Stimulated activated CD4-positive, alpha-beta T cell treated with anti-CD3 and anti-CD28 coated beads, TNF-alpha, amount 100 ng/mL, for 1 hour (primary cell): ENCODE data around the gene PRDX2.
"Not testable (repeated sequence)": the region's sequence is repeated elsewhere in the genome, so short reads cannot be mapped to it uniquely, and the experiment has no call there.

Experiments used
- DNase-seq, 3 donors: peaks; one replicate each; pipeline ENCODE4 v3.0.0-alpha.2; 2020; ENCODE audit warnings: low read depth in 3 of 3, low spot score in 1 of 3

The PRDX2 gene

DNA sequence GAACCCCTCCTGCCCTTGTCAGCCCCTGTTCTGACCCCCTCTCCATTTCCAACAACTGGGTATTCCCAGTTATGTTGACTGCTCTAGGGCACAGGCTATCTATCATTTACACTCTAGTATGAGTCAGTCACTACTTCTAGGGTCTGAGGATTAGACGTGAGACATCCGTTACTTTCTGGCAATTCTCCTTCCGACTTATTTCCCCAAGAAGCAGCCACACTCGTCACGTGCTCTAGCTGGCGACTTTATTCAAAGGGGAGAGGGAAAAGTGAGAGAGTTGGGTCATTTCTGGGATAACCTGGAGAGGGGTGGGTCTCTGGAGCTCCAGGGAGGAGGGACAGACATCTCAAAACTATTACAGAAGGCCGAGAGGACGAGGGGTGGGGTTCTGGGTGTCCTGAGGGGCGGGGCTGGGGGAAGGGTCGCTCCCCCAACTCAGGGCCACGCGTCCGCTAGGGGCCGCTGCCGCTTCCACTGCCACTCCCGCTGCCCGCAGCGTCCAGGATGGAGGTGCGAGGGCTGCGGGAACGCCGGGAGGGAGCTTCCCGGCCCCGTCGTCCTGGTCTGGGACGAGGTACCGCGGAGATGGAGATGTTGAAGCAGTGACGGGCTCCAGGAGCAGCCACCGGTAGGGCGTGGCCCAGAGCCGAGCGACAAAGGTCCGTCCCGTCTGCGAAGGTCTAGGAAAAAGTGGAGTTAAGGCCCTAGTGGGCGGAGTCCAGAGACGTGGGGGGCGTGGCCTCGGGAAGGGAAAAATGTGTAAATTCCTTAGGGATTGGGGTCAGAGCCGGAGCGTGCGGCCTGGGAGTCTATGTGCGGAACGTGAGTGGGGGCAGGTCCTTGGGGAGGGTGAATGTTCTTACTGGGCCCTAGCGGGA, 23.9 kb upstream of the PRDX2 start:
- DNase-seq = no peak

DNA sequence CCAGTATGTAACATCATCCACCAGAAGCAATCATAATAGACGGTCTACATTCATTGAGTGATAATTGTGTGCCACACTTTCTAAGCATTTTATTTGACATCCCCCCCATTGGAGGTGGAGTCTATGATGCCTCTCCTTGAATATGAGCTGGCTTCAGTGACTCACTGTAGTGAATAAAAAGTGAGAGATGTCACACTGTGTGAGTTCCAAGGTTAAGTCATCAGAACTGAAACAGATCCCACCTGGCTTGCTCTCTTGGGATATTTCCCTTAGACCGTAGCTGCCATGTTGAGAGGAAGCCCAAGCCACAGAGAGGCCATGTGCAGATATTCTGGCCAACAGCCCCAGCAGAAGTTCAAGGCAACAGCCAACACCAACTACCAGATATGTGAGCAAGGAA, 20.2 kb upstream of the PRDX2 start:
- DNase-seq = no peak

- not testable (repeated sequence) for DNase-seq
These were observed 16.2 kb upstream of the PRDX2 start for GRCh38 chr19:12817810-12818209.

- DNase-seq = not testable (repeated sequence)
These were observed 15.6 kb upstream of the PRDX2 start for GRCh38 chr19:12817188-12817587.

DNA sequence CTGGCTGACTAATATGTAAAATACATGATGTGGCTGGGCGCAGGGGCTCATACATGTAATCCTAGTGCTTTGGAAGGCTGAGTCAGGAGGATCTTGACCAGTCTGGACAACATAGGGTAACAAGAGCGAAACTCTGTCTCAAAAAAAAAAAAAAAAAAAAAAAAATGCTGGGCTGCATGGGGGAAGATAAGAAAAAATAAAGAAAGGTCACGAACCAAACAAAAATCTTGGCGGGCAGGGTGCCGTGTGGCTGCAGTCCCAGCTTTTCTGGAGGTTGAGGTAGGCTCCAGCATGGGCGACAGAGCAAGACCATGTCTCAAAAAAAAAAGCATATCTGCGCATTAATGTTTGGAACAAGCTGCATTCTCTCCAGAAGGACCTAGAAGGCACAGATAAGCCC, 13.5 kb upstream of the PRDX2 start:
- DNase-seq = no peak

GRCh38 chr19:12806242-12807081, 4.9 kb upstream of the PRDX2 start, which contains the start of gene RNASEH2A:
RNASEH2A (plus strand) TSS chr19:12806584; CDS start chr19:12806674, 90 bp downstream.
- peak in 2 of 3 donors; percentile 67 to 75 for DNase-seq

DNA sequence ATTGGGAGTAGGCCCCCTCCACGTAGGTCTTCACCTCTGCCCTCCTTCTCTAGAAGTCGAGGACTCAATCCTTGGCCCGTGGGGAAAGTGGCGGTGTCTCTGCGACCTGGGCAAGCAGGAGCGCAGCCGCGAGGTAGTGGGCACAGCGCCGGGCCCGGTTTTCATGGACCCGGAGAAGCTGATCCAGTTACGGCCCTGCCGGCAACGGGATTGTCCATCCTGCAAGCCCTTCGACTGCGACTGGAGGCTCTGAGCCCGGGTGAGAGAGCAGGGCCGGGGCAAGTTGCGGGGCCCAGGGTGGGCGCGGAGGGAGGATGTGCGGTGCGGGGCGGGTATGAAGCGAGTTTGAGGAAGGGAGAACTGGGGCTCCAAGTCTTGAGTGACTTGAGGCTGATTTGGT, 2.5 kb upstream of the PRDX2 start:
- no peak for DNase-seq

DNA sequence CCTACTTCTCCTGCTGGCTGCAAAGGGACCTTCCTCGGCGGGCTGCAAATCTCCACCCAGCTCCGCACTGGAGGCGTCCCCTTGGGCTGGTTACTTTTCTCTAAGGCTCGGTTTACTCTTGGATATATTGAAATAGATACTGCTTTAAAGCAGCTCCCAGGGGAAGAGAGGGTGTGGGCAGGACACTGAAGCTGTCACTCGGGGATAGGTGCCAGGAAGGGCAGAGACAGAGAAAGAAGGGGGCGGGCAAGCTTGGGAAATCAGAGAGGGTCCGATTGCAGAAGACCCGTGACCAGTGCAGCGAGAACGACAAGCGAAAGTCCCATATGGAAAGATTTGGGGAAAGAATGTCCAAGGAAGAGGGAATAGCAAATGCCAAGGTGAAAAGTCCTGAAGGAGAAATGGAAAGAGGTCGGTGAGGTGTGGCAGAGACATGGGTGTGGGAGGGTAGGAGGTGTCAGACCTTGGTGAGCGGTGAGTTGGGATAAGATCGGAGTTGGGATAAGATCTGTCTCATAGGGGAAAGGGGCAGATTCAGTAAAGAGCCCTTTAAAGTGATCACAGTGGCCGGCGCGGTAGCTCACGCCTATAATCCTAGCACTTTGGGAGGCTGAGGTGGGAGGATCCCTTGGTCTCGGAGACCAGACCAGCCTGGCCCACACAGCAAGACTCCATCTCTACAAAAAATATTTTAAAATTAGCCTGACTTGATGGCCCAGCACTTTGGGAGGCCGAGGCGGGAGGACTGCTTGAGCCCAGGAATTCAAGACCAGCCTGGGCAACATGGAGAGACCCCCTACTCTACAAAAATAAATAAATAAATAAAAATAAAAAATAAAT, 887 bp upstream of the PRDX2 start:
- no peak for DNase-seq

- no peak for DNase-seq
These were observed 606 bp downstream of the PRDX2 start for GRCh38 chr19:12800923-12801465.

GRCh38 chr19:12800466-12800770, 1.2 kb downstream of the PRDX2 start:
- no peak for DNase-seq

DNA sequence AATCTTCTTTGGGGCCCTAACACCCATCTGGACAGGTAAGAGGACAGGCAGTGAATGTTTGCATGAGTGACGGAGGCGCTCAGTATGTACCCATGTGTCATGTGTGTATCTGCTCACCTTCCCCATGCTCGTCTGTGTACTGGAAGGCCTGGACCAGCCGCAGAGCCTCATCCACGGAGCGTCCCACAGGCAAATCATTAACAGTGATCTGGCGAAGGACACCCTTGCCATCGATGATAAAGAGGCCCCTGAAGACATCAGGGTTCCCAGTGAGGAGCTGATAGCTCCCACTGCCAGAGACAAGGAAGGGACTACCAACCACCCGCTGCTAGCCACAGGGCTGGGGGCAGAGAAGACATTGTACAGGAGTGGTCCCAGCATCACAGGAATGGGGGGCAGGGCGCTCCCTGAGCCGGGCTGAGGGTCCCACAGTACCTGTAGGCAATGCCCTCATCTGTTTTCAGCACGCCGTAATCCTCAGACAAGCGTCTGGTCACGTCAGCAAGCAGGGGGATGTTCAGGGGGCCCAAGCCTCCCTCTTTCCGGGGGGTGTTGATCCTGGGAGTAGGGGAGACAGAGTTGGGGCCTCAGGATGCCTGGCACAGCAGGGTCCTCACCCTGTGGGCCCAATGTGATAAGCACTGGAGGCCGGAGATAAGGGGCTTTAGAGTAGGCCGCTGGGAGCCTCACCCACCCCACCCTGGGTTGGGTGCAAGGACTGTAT, 1.7 kb downstream of the PRDX2 start:
- DNase-seq = no peak

GRCh38 chr19:12797607-12798006, 4.0 kb downstream of the PRDX2 start:
- DNase-seq = not testable (repeated sequence)

GRCh38 chr19:12797141-12797587, 4.4 kb downstream of the PRDX2 start:
- no peak for DNase-seq

DNA sequence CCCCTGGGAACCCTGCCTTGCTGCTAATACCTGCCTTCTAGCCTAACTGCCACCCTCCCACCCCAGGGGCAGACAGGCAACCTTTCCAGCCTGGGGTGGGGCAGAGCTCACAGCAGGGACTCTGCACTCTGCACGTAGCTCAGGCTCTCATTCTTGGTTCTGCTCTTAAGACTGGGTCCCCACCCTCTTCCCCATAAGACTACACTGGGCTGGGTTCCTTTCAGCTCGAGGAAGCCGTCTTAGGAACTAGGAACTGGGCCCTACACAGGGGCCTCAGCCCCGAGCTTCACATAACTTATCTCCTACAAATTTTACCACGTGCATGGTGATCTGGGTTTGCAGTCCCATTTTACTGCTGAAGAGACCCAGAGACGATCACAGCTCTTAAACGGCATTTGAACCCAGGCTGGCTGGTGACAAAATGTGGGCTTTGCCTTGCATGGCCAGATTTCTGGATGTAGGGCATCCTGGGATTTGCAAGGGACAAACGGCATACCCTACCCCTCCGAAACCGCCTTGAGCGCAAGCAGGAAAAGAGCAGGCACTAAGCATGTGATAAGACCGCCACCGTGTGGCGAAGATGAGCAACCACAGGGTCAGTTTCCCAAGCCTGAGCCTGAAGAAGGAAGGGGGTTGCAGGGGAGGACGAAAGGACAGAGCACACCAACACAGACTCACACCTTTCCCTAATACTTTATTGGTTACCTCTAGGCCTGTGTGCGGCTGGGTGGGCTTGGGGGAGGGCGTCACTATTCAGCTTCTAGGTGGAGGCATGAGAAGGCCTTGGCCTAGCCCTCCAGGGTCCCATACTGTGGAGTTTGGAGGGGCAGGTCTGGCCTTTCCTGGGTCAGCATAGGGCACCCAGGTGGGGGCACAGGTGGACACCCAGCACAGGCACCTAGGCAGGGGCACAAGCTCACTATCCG, 5.2 kb downstream of the PRDX2 start:
- peak in 1 of 3 donors; percentile 63 for DNase-seq

DNA sequence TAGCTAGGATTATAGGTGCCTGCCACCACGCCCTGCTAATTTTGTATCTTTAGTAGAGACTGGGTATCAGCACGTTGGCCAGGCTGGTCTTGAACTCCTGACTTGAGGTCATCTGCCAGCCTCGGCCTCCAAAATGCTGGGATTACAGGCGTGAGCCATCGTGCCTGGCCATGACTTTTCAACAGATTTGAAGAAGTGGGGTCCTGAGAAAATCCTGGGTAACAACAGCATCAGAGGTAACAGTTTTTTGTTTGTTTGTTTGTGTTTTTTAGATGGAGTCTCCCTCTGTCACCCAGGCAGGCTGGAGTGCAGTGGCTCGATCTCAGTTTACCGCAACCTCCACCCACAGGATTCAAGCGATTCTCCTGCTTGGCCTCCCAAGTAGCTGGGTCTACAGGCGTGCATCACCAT, 6.6 kb downstream of the PRDX2 start:
- DNase-seq = no peak

- DNase-seq = no peak
These were observed 7.2 kb downstream of the PRDX2 start for GRCh38 chr19:12794196-12794941.

GRCh38 chr19:12793290-12794195, 8.1 kb downstream of the PRDX2 start:
- DNase-seq = peak; percentile 90 to 94 (median 93)
